SK-N-SH (cell line): ENCODE measurements around the gene KRTCAP3. TPM values are rescaled to one million over a fixed set of nuclear protein-coding genes. Genes with fewer than 3 reads are reported as not detected.

Source experiments
- CTCF ChIA-PET: fragments of 300-600, 350-600 bp; formaldehyde crosslinking; extraction: SDS; loops from one replicate; lab custom pipeline; 2021; lab: Yijun Ruan, JAX
- POLR2A ChIA-PET: fragments of 350-600 bp; sonication (Branson Sonifier 250); formaldehyde crosslinking; extraction: SDS; loops from one replicate; lab custom pipeline; 2020; ENCODE audit warnings: antibody characterized with exemption, inconsistent platforms; lab: Yijun Ruan, JAX
- DNase-seq: peaks from one replicate; pipeline ENCODE4 v3.0.0; 2012
- H2AFZ ChIP-seq: fragments of 200-600 bp; sonication (generic); 2 replicates; pipeline ENCODE4 v1.8.1; 2016; ENCODE audit warnings: antibody characterized with exemption, mild to moderate bottlenecking, low read depth
- H3F3A ChIP-seq: fragments of 200-600 bp; sonication (generic); replicated peaks from 2 replicates; pipeline ENCODE3; 2016; ENCODE audit warnings: antibody characterized with exemption, mild to moderate bottlenecking; ENCODE audit not compliant: insufficient read depth
- H3K27ac ChIP-seq, 2 experiments: fragments of 200-500 bp in 1 of 2; fragments of 200-600 bp in 1 of 2; sonication (Bioruptor generic) in 1 of 2; sonication (generic), shearing (Covaris generic) in 1 of 2; 2 replicates each; pipeline versions ENCODE4 v1.5.1 to v1.6.1; 2014 to 2016; ENCODE audit warnings: low read depth in 2 of 2, inconsistent platforms in 1 of 2, low read length in 1 of 2, mild to moderate bottlenecking in 1 of 2, mixed read lengths in 1 of 2
- H3K27me3 ChIP-seq: fragments of 200-600 bp; sonication (generic), shearing (Covaris generic); 2 replicates; pipeline ENCODE4 v1.6.1; 2016; ENCODE audit warnings: mixed run types; ENCODE audit not compliant: insufficient read depth
- H3K36me3 ChIP-seq, 2 experiments: fragments of 200-500 bp in 1 of 2; fragments of 200-600 bp in 1 of 2; sonication (Bioruptor generic) in 1 of 2; sonication (generic) in 1 of 2; replicated peaks in 1 of 2; 2 replicates each; pipeline versions ENCODE3 to v1.5.1; 2014 to 2016; ENCODE audit warnings: low read length in 1 of 2, mild to moderate bottlenecking in 1 of 2; ENCODE audit not compliant: insufficient read depth in 2 of 2, control insufficient read depth in 1 of 2
- H3K4me1 ChIP-seq, 2 experiments: fragments of 200-500 bp in 1 of 2; fragments of 200-600 bp in 1 of 2; sonication (Bioruptor generic) in 1 of 2; sonication (generic), shearing (Covaris generic) in 1 of 2; 2 replicates each; pipeline versions ENCODE4 v1.5.1 to v1.6.1; 2014 to 2016; ENCODE audit warnings: low read depth in 1 of 2, low read length in 1 of 2, mixed run types in 1 of 2; ENCODE audit not compliant: insufficient read depth in 2 of 2, control insufficient read depth in 1 of 2
- H3K4me2 ChIP-seq: fragments of 200-600 bp; sonication (generic), shearing (Covaris generic); 2 replicates; pipeline ENCODE4 v1.6.1; 2017; ENCODE audit warnings: mixed run types
- H3K4me3 ChIP-seq, 2 experiments: fragments of 200-500 bp in 1 of 2; fragments of 200-600 bp in 1 of 2; sonication (Bioruptor generic) in 1 of 2; sonication (generic), shearing (Covaris generic) in 1 of 2; 2 replicates each; pipeline versions ENCODE4 v1.5.1 to v1.8.1; 2014 to 2016; ENCODE audit warnings: low read depth in 2 of 2, inconsistent platforms in 1 of 2, low read length in 1 of 2, mild to moderate bottlenecking in 1 of 2, mixed read lengths in 1 of 2, moderate library complexity in 1 of 2
- H3K79me2 ChIP-seq: fragments of 200-600 bp; sonication (generic); 2 replicates; pipeline ENCODE4 v1.8.1; 2017; ENCODE audit warnings: mild to moderate bottlenecking; ENCODE audit not compliant: insufficient read depth
- H3K9ac ChIP-seq: fragments of 200-600 bp; sonication (generic); 2 replicates; pipeline ENCODE4 v1.6.1; 2017; ENCODE audit warnings: mixed run types
- H3K9me2 ChIP-seq: fragments of 200-600 bp; sonication (generic); 2 replicates; pipeline ENCODE4 v1.6.1; 2017; ENCODE audit warnings: mixed run types
- H3K9me3 ChIP-seq: fragments of 200-600 bp; sonication (generic); 2 replicates; pipeline ENCODE4 v1.6.1; 2017; ENCODE audit warnings: mixed run types, mild to moderate bottlenecking, moderate library complexity
- H4K20me1 ChIP-seq: fragments of 200-600 bp; sonication (generic); 2 replicates; pipeline ENCODE4 v1.6.1; 2017; ENCODE audit warnings: mild to moderate bottlenecking, mixed run types; ENCODE audit not compliant: insufficient read depth
- CHD2 ChIP-seq: fragments of 150-350 bp; IDR thresholded peaks from 2 replicates; pipeline ENCODE4 v1.6.1; 2018; ENCODE audit warnings: low read length; ENCODE audit not compliant: partially characterized antibody
- CTCF ChIP-seq: fragments of 200-600 bp; sonication (generic); IDR thresholded peaks from 2 replicates; pipeline ENCODE4 v1.6.1; 2017; ENCODE audit warnings: antibody characterized with exemption, mild to moderate bottlenecking, moderate library complexity
- ELF1 ChIP-seq: IDR thresholded peaks from 2 replicates; pipeline ENCODE4 v1.4.0; 2012
- EZH2phosphoT487 ChIP-seq: fragments of 200-600 bp; sonication (generic); IDR thresholded peaks from 2 replicates; pipeline ENCODE4 v1.6.1; 2017; ENCODE audit warnings: low read depth, mixed run types, mild to moderate bottlenecking, antibody characterized with exemption, moderate library complexity, borderline replicate concordance
- FOSL2 ChIP-seq: IDR thresholded peaks from 2 replicates; pipeline ENCODE4 v1.4.0; 2012; ENCODE audit warnings: low read depth, mild to moderate bottlenecking, moderate library complexity, borderline replicate concordance
- GABPA ChIP-seq: IDR thresholded peaks from 2 replicates; pipeline ENCODE4 v1.4.0; 2012; ENCODE audit warnings: low read depth, mild to moderate bottlenecking
- GATA2 ChIP-seq: sonication (generic); formaldehyde crosslinking; IDR thresholded peaks from 2 replicates; pipeline ENCODE4 v1.5.0; 2020; ENCODE audit warnings: mild to moderate bottlenecking, missing genetic modification reagents
- JUND ChIP-seq: IDR thresholded peaks from 2 replicates; pipeline ENCODE4 v1.4.0; 2012
- MXI1 ChIP-seq: IDR thresholded peaks from 2 replicates; pipeline ENCODE4 v1.6.1; 2012; ENCODE audit warnings: mild to moderate bottlenecking, low read depth, low read length, improper control_type of control experiment
- NRF1 ChIP-seq: IDR thresholded peaks from 2 replicates; pipeline ENCODE4 v1.6.1; 2012; ENCODE audit warnings: low read depth, mild to moderate bottlenecking, low read length
- POLR2AphosphoS5 ChIP-seq: IDR thresholded peaks from 2 replicates; pipeline ENCODE4 v1.6.1; 2012; ENCODE audit warnings: low read depth, low read length
- RAD21 ChIP-seq: IDR thresholded peaks from 2 replicates; pipeline ENCODE4 v1.6.1; 2012; ENCODE audit warnings: mild to moderate bottlenecking, low read length
- RCOR1 ChIP-seq: fragments of 150-350 bp; IDR thresholded peaks from 2 replicates; pipeline ENCODE4 v1.6.1; 2017; ENCODE audit warnings: antibody characterized with exemption, low read length
- REST ChIP-seq: IDR thresholded peaks from 2 replicates; pipeline ENCODE4 v1.6.1; 2012; ENCODE audit warnings: mild to moderate bottlenecking, low read depth, low read length, moderate library complexity
- RXRA ChIP-seq: IDR thresholded peaks from 2 replicates; pipeline ENCODE4 v1.4.0; 2012; ENCODE audit warnings: low read depth, mild to moderate bottlenecking, borderline replicate concordance
- SIN3A ChIP-seq: IDR thresholded peaks from 2 replicates; pipeline ENCODE4 v1.6.1; 2012; ENCODE audit warnings: low read depth, mild to moderate bottlenecking, low read length, moderate library complexity, borderline replicate concordance
- TCF12 ChIP-seq: IDR thresholded peaks from 2 replicates; pipeline ENCODE4 v1.4.0; 2012
- USF1 ChIP-seq: IDR thresholded peaks from 2 replicates; pipeline ENCODE4 v1.4.0; 2012; ENCODE audit warnings: low read depth, borderline replicate concordance
- ZBTB33 ChIP-seq: IDR thresholded peaks from 2 replicates; pipeline ENCODE4 v1.4.0; 2012; ENCODE audit warnings: low read depth, borderline replicate concordance
- WGBS: methylation state at CpG from one replicate; pipeline ENCODE4 v1.1.6; 2017; ENCODE audit warnings: low lambda C conversion rate; 5-methylcytosine and 5-hydroxymethylcytosine counted together
- polyA plus RNA-seq, 3 experiments: library from polyadenylated mRNA; depleted of rRNA; stranded (reverse); fragments of >200 nt; gene quantifications; 2 replicates each; pipeline ENCODE4 v1.2.3, GENCODE V29; 2012

KRTCAP3 gene
- polyA plus RNA-seq, 1 of the 3 experiments (the other 2 are of a cell fraction), result 4.1 TPM

DNA sequence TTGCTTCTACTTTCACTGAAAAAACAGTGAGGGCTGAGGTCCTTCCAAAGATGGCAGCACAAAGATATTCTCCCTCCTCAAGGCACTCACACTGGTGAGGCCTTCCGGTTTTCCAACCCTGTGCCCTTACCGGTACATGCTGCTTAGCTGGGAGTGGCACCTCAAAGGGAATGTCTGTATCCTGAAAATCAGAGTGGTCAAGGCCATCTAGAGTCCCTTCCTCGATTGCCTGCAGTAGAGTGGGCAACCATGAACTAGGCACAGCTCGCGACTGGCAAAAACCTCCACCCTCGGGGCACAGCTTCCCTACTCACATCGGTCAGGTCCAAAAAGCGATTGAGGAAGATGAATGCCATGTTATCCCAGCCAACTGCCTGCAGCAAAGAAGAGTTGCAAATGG is 3.4 kb downstream of the KRTCAP3 start:
- ChIA-PET CTCF (interaction anchor here (1.0 to 1.6 kb wide), 4 partner anchors 15 to 238 kb away, joined by 3 to 6 read pairs (median 4); partner anchors contain the start of gene PPM1G), POLR2A (no interaction called here)
- peaks cover 14 to 54% of the 10 kb centered on the region in 2 experiments for H3K36me3 ChIP-seq
- H3F3A ChIP-seq, result no peaks in the 10 kb centered on the region
- no peak for DNase-seq
- no peaks in the 10 kb centered on the region for H3K9me3 ChIP-seq
- H3K27ac ChIP-seq, result no peak overlapping the region
- no peaks in the 10 kb centered on the region for H3K9me2 ChIP-seq
- WGBS, result 82% methylated on average over 8 of the region's 8 CpGs
- no peaks in the 10 kb centered on the region for H3K4me1 ChIP-seq
- H3K79me2 ChIP-seq, result no peaks in the 10 kb centered on the region
- H3K4me3 ChIP-seq, result no peak overlapping the region
- TF ChIP-seq EZH2phosphoT487, result no peak
- TF ChIP-seq CHD2, result no peak
- TF ChIP-seq GABPA, result no peak
- no peak for TF ChIP-seq RCOR1
- no peak for TF ChIP-seq POLR2AphosphoS5
- no peak for TF ChIP-seq NRF1
- TF ChIP-seq TCF12, result no peak
- no peak for TF ChIP-seq SIN3A
- no peak for TF ChIP-seq MXI1
- no peak for TF ChIP-seq FOSL2
- no peak for TF ChIP-seq USF1
- no peak for TF ChIP-seq ZBTB33
- TF ChIP-seq JUND, result no peak
- H4K20me1 ChIP-seq, result no peaks in the 10 kb centered on the region
- no peak overlapping the region for H3K9ac ChIP-seq
- H3K27me3 ChIP-seq, result no peaks in the 10 kb centered on the region
- no peak overlapping the region for H2AFZ ChIP-seq
- no peak overlapping the region for H3K4me2 ChIP-seq

DNA sequence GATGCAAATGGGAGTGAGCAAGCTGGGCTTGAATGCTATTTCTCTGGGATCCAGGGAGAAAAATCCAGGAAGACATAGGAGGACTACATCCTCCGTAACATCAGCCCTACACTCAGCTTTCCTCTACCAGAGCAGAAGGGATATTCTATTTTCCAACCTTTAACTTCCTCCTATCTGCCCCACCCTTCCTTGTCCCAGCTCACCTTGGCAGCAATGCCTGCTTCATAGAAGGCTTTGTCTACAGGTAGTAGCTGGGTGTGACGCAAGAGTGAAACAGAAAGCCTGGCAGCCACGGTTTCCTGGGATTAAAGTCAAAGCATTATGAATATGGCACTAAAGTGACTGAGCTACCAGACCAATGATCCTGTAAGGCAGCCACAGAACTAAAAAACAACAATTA is 3.9 kb downstream of the KRTCAP3 start:
- CTCF ChIA-PET, result interaction anchor here (1.0 to 1.3 kb wide), 3 partner anchors 15 to 38 kb away, joined by 3 to 6 read pairs (median 3); partner anchors contain the start of gene PPM1G

More for the DNA sequence above, 3.9 kb downstream of the KRTCAP3 start:
- Histone ChIP-seq H3K9ac (no peak overlapping the region), H3K27me3 (no peaks in the 10 kb centered on the region), H3F3A (no peaks in the 10 kb centered on the region), H3K4me1 (no peaks in the 10 kb centered on the region), H3K36me3 (peaks cover 15 to 49% of the 10 kb centered on the region in 2 experiments), H4K20me1 (no peaks in the 10 kb centered on the region), H3K9me2 (no peaks in the 10 kb centered on the region), H3K79me2 (no peaks in the 10 kb centered on the region), H3K9me3 (no peaks in the 10 kb centered on the region), H2AFZ (no peak overlapping the region), H3K27ac (no peak overlapping the region), H3K4me2 (no peak overlapping the region), H3K4me3 (no peak overlapping the region)
- POLR2A ChIA-PET, result no interaction called here
- no peak for DNase-seq
- TF ChIP-seq RXRA, result no peak
- no peak for TF ChIP-seq ELF1
- TF ChIP-seq GABPA, result no peak
- no peak for TF ChIP-seq USF1
- TF ChIP-seq CHD2, result no peak
- no peak for TF ChIP-seq GATA2 (CRISPR knock-in tag)
- no peak for TF ChIP-seq RAD21
- TF ChIP-seq MXI1, result no peak
- TF ChIP-seq EZH2phosphoT487, result no peak
- no peak for TF ChIP-seq REST
- no peak for TF ChIP-seq SIN3A
- TF ChIP-seq CTCF, result no peak
- 95% methylated on average over 3 of the region's 3 CpGs for WGBS
